22Rv1 (cell line): ENCODE results near the gene SMYD4.

ENCODE experiments used
- CTCF ChIP-seq: fragments of 450-650 bp; IDR thresholded peaks from 2 replicates; pipeline ENCODE4 v1.5.1; 2017; ENCODE audit warnings: mild to moderate bottlenecking
- ZFX ChIP-seq: fragments of 450-650 bp; IDR thresholded peaks from 2 replicates; pipeline ENCODE4 v1.6.1; 2017; ENCODE audit warnings: antibody characterized with exemption, borderline replicate concordance

- no peak for TF ChIP-seq CTCF
- no peak for TF ChIP-seq ZFX
Observed at GRCh38 chr17:1875597-1875996, 45.9 kb upstream of the SMYD4 start.
